DOHH2 (cell line): ENCODE data around the gene SYNGAP1.

Experiments used
- H3F3A ChIP-seq: fragments of 200-600 bp; sonication (generic), shearing (Covaris generic); 2 replicates; pipeline ENCODE4 v1.6.0; 2016; ENCODE audit warnings: antibody characterized with exemption, mild to moderate bottlenecking; ENCODE audit not compliant: control insufficient read depth, insufficient read depth
- H3K27ac ChIP-seq: fragments of 200-600 bp; sonication (generic); 2 replicates; pipeline ENCODE4 v1.5.1; 2014; ENCODE audit warnings: low read depth, mild to moderate bottlenecking, low read length, moderate library complexity
- H3K27me3 ChIP-seq: fragments of 200-600 bp; sonication (generic); 2 replicates; pipeline ENCODE4 v1.6.1; 2014; ENCODE audit warnings: mild to moderate bottlenecking, low read length, mixed read lengths; ENCODE audit not compliant: control insufficient read depth
- H3K36me3 ChIP-seq: fragments of 200-600 bp; sonication (generic); 2 replicates; pipeline ENCODE4 v1.6.1; 2014; ENCODE audit warnings: mild to moderate bottlenecking, low read length, moderate library complexity, mixed read lengths; ENCODE audit not compliant: control insufficient read depth
- H3K4me1 ChIP-seq: fragments of 200-600 bp; sonication (generic); 2 replicates; pipeline ENCODE4 v1.6.1; 2014; ENCODE audit warnings: mild to moderate bottlenecking, low read length, mixed read lengths; ENCODE audit not compliant: control insufficient read depth
- H3K4me2 ChIP-seq: fragments of 200-600 bp; sonication (generic); 2 replicates; pipeline ENCODE4 v1.6.0; 2014; ENCODE audit warnings: mild to moderate bottlenecking, low read length, moderate library complexity
- H3K4me3 ChIP-seq: fragments of 200-600 bp; sonication (generic); 2 replicates; pipeline ENCODE4 v1.5.1; 2014; ENCODE audit warnings: mild to moderate bottlenecking, low read length, mixed read lengths
- H3K79me2 ChIP-seq: fragments of 200-600 bp; sonication (generic); 2 replicates; pipeline ENCODE4 v1.6.1; 2014; ENCODE audit warnings: mild to moderate bottlenecking, low read length, mixed read lengths; ENCODE audit not compliant: control insufficient read depth
- H3K9me2 ChIP-seq: fragments of 200-600 bp; sonication (generic); replicated peaks from 2 replicates; pipeline ENCODE4 v1.6.1; 2014; ENCODE audit warnings: mild to moderate bottlenecking, low read length, mixed read lengths; ENCODE audit not compliant: control insufficient read depth
- H3K9me3 ChIP-seq: fragments of 200-600 bp; sonication (generic); 2 replicates; pipeline ENCODE4 v1.6.1; 2014; ENCODE audit warnings: antibody characterized with exemption, low read length, mixed read lengths; ENCODE audit not compliant: control insufficient read depth, insufficient read depth
- H4K20me1 ChIP-seq: fragments of 200-600 bp; sonication (generic); 2 replicates; pipeline ENCODE4 v1.6.0; 2014; ENCODE audit warnings: low read depth, mild to moderate bottlenecking, antibody characterized with exemption, low read length, moderate library complexity; ENCODE audit not compliant: control insufficient read depth, insufficient read depth
- CTCF ChIP-seq: fragments of 200-600 bp; sonication (generic); IDR thresholded peaks from one replicate; pipeline ENCODE4 v1.5.1; 2014; ENCODE audit warnings: antibody characterized with exemption, mild to moderate bottlenecking, low read depth, low read length; ENCODE audit not compliant: poor library complexity, severe bottlenecking
- EZH2phosphoT487 ChIP-seq: fragments of 200-600 bp; sonication (generic); IDR thresholded peaks from 2 replicates; pipeline ENCODE4 v1.6.1; 2017; ENCODE audit warnings: borderline replicate concordance, mild to moderate bottlenecking, antibody characterized with exemption, low read length, moderate library complexity, mixed read lengths

SYNGAP1 gene

GRCh38 chr6:33458676-33459075, 38.8 kb downstream of the SYNGAP1 start:
- Histone ChIP-seq H3K27me3 (no peaks in the 10 kb centered on the region), H3K9me3 (no peaks in the 10 kb centered on the region), H4K20me1 (no peaks in the 10 kb centered on the region), H3K4me1 (peaks cover 13% of the 10 kb centered on the region), H3K4me2 (no peak overlapping the region), H3K4me3 (no peak overlapping the region), H3K79me2 (peaks cover 29% of the 10 kb centered on the region), H3K27ac (no peak overlapping the region), H3K9me2 (no peaks in the 10 kb centered on the region), H3K36me3 (peaks cover 22% of the 10 kb centered on the region), H3F3A (peaks cover 3% of the 10 kb centered on the region; the same call in 1 of the 2 replicates)
- TF ChIP-seq EZH2phosphoT487: no peak
- TF ChIP-seq CTCF: no peak

GRCh38 chr6:33459226-33459625, 39.4 kb downstream of the SYNGAP1 start:
- TF ChIP-seq EZH2phosphoT487 (no peak), CTCF (no peak)
- Histone ChIP-seq H3K9me3 (no peaks in the 10 kb centered on the region), H3F3A (no peaks in the 10 kb centered on the region), H3K36me3 (peaks cover 19% of the 10 kb centered on the region), H4K20me1 (no peaks in the 10 kb centered on the region), H3K9me2 (no peaks in the 10 kb centered on the region), H3K4me3 (no peak overlapping the region), H3K79me2 (peaks cover 24% of the 10 kb centered on the region), H3K4me1 (peaks cover 13% of the 10 kb centered on the region), H3K27ac (no peak overlapping the region), H3K4me2 (no peak overlapping the region), H3K27me3 (no peaks in the 10 kb centered on the region)

- no peak overlapping the region for H3K27ac ChIP-seq
- no peak for TF ChIP-seq CTCF
- no peak for TF ChIP-seq EZH2phosphoT487
- no peaks in the 10 kb centered on the region for H3K27me3 ChIP-seq
- H3K9me2 ChIP-seq: no peaks in the 10 kb centered on the region
- no peaks in the 10 kb centered on the region for H3K79me2 ChIP-seq
- no peaks in the 10 kb centered on the region for H4K20me1 ChIP-seq
- H3K9me3 ChIP-seq: no peaks in the 10 kb centered on the region
- no peaks in the 10 kb centered on the region for H3F3A ChIP-seq
- H3K4me1 ChIP-seq: peaks cover 5% of the 10 kb centered on the region; the same call in 1 of the 2 replicates
- H3K36me3 ChIP-seq: no peaks in the 10 kb centered on the region
- no peak overlapping the region for H3K4me2 ChIP-seq
- H3K4me3 ChIP-seq: no peak overlapping the region
Measured at GRCh38 chr6:33466075-33466735, 46.3 kb downstream of the SYNGAP1 start.
